Measurements from ENCODE around the gene SSBP3. TPM values are rescaled to one million over a fixed set of nuclear protein-coding genes. Genes with fewer than 3 reads are reported as not detected.

The SSBP3 gene
- total and polyA plus RNA-seq, 9 donors = 41.2 to 247 (median 156) TPM

GRCh38 chr1:54404939-54405897 lies 976 bp downstream of the SSBP3 start:
- 0 to 1% (median 1%) methylated on average over 46 to 90 of the region's 92 CpGs for WGBS, 3 donors
- peak in 4 of 5 donors; percentile 33 to 62 (median 54) for DNase-seq
- Histone ChIP-seq H3K4me1 (ENCODE audit: insufficient read depth) (peaks cover 28% of the 10 kb centered on the region), H3K4me3 (peak overlapping the region; percentile 98), H3K27me3 (no peaks in the 10 kb centered on the region), H3K9me3 (no peaks in the 10 kb centered on the region), H3K27ac (peak overlapping the region; percentile 68 to 73), H3K36me3 (no peaks in the 10 kb centered on the region)
- intact Hi-C loops (cut with DNase I) = loop anchor here (1.0 to 10.0 kb wide), 10 partner anchors 53 to 340 kb away; no protein-coding TSS in a partner anchor
- TF ChIP-seq POLR2A (IDR thresholded peaks at IDR 0.05) (no peak), EP300 (IDR thresholded peaks at IDR 0.05) (no peak), CTCF (IDR thresholded peaks at IDR 0.05) (peak in 1 of 3 donors; percentile 22)

GRCh38 chr1:54404263-54404662 lies 1.9 kb downstream of the SSBP3 start:
- Histone ChIP-seq H3K9me3 (no peaks in the 10 kb centered on the region), H3K4me3 (peak overlapping the region; percentile 98), H3K27me3 (no peaks in the 10 kb centered on the region), H3K27ac (peak overlapping the region in 1 of 2 donors; percentile 68), H3K4me1 (ENCODE audit: insufficient read depth) (peaks cover 26% of the 10 kb centered on the region), H3K36me3 (no peaks in the 10 kb centered on the region)
- WGBS, 3 donors = 16 to 32% (median 31%) methylated on average over 11 of the region's 11 CpGs
- no peak for TF ChIP-seq EP300 (IDR thresholded peaks at IDR 0.05)
- no peak for TF ChIP-seq CTCF (IDR thresholded peaks at IDR 0.05)
- no peak for TF ChIP-seq POLR2A (IDR thresholded peaks at IDR 0.05)
- no peak for DNase-seq
- intact Hi-C loops (cut with DNase I) = loop anchor here (5.0 to 10.0 kb wide), 8 partner anchors 52 to 339 kb away; no protein-coding TSS in a partner anchor

GRCh38 chr1:54403808-54404261 lies 2.4 kb downstream of the SSBP3 start:
- Histone ChIP-seq H3K4me3 (peak overlapping the region; percentile 98), H3K27ac (peak overlapping the region in 1 of 2 donors; percentile 68), H3K4me1 (ENCODE audit: insufficient read depth) (peaks cover 26% of the 10 kb centered on the region), H3K27me3 (no peaks in the 10 kb centered on the region), H3K36me3 (no peaks in the 10 kb centered on the region), H3K9me3 (no peaks in the 10 kb centered on the region)
- TF ChIP-seq POLR2A (IDR thresholded peaks at IDR 0.05) (no peak), EP300 (IDR thresholded peaks at IDR 0.05) (no peak), CTCF (IDR thresholded peaks at IDR 0.05) (no peak)
- intact Hi-C loops (cut with DNase I) = loop anchor here (5.0 to 10.0 kb wide), 8 partner anchors 52 to 339 kb away; no protein-coding TSS in a partner anchor
- 6 to 18% (median 9%) methylated on average over 10 of the region's 10 CpGs for WGBS, 3 donors
- peak in 2 of 5 donors; percentile 31 to 36 for DNase-seq

- 10 to 24% (median 23%) methylated on average over 9 of the region's 9 CpGs for WGBS, 3 donors
- H3K4me1 ChIP-seq (ENCODE audit: insufficient read depth) = peaks cover 24% of the 10 kb centered on the region
- intact Hi-C loops (cut with DNase I) = loop anchor here (5.0 to 10.0 kb wide), 8 partner anchors 51 to 339 kb away; no protein-coding TSS in a partner anchor
- H3K36me3 ChIP-seq = no peaks in the 10 kb centered on the region
- H3K27me3 ChIP-seq = no peaks in the 10 kb centered on the region
- DNase-seq = no peak
- TF ChIP-seq EP300 (IDR thresholded peaks at IDR 0.05) = no peak
- TF ChIP-seq POLR2A (IDR thresholded peaks at IDR 0.05) = no peak
- no peak for TF ChIP-seq CTCF (IDR thresholded peaks at IDR 0.05)
- H3K9me3 ChIP-seq = no peaks in the 10 kb centered on the region
- peak overlapping the region in 1 of 2 donors; percentile 68 for H3K27ac ChIP-seq
- peak overlapping the region; percentile 98 for H3K4me3 ChIP-seq
These were observed 2.8 kb downstream of the SSBP3 start for GRCh38 chr1:54403405-54403804.
